Upper lobe of left lung (tissue), 6 donors: ENCODE measurements around the gene INTS13. TPM values are rescaled to one million over a fixed set of nuclear protein-coding genes. Genes with fewer than 3 reads are reported as not detected.

Source experiments
- ATAC-seq, 2 donors: fragments of 200-7000 bp; cut with Tn5 transposase; one replicate each; pipeline ENCODE4 v1.9.1; 2022; ENCODE audit warnings: mild to moderate bottlenecking in 2 of 2, moderate library complexity in 2 of 2; ENCODE audit not compliant: low FRiP score in 2 of 2
- DNase-seq, 2 donors: peaks; one replicate each; pipeline ENCODE4 v3.0.0-alpha.2; 2019 to 2020
- H3K27ac ChIP-seq, 4 donors: fragments of 200-600 bp; sonication (generic); one replicate each; pipeline ENCODE4 v1.5.1; 2016 to 2019
- H3K27me3 ChIP-seq, 4 donors: fragments of 200-600 bp; sonication (generic); one replicate each; pipeline ENCODE4 v1.5.1; 2017 to 2019
- H3K36me3 ChIP-seq, 4 donors: fragments of 200-600 bp; sonication (generic); one replicate each; pipeline ENCODE4 v1.5.1; 2016 to 2019
- H3K4me1 ChIP-seq, 4 donors: fragments of 200-600 bp; sonication (generic); one replicate each; pipeline ENCODE4 v1.5.1; 2018 to 2019
- H3K4me3 ChIP-seq, 4 donors: fragments of 200-600 bp; sonication (generic); one replicate each; pipeline ENCODE4 v1.5.1; 2017 to 2019; ENCODE audit warnings: mild to moderate bottlenecking in 2 of 4, moderate library complexity in 1 of 4
- H3K9me3 ChIP-seq, 4 donors: fragments of 200-600 bp; sonication (generic); one replicate each; pipeline ENCODE4 v1.5.1; 2018 to 2019
- CTCF ChIP-seq, 6 experiments: fragments of 450-650 bp in 4 of 6; fragments of 200-600 bp in 2 of 6; sonication (generic) in 2 of 6; IDR thresholded peaks; one replicate each; pipeline ENCODE4 v1.5.1; 2016 to 2019; ENCODE audit warnings: antibody characterized with exemption in 6 of 6
- EP300 ChIP-seq, 4 donors: sonication (generic); formaldehyde crosslinking; IDR thresholded peaks; one replicate each; pipeline ENCODE4 v1.5.1; 2017; ENCODE audit warnings: antibody characterized with exemption in 4 of 4, control low read depth in 2 of 4
- POLR2A ChIP-seq, 4 donors: fragments of 450-650 bp; IDR thresholded peaks; one replicate each; pipeline ENCODE4 v1.5.1; 2016 to 2017; ENCODE audit warnings: antibody characterized with exemption in 4 of 4, mild to moderate bottlenecking in 2 of 4
- POLR2AphosphoS5 ChIP-seq, 2 donors: sonication (generic); formaldehyde crosslinking; IDR thresholded peaks; one replicate each; pipeline ENCODE4 v1.5.1; 2017; ENCODE audit warnings: antibody characterized with exemption in 2 of 2
- WGBS, 2 donors: methylation state at CpG; one replicate each; pipeline ENCODE4 v1.1.5; 2017 to 2018; 5-methylcytosine and 5-hydroxymethylcytosine counted together
- total RNA-seq, 6 donors: library from RNA; depleted of rRNA in 4 of 6; stranded (reverse); fragments of >200 nt in 4 of 6; gene quantifications; one replicate each; pipeline versions ENCODE4 v1.1.0 to v1.2.1, GENCODE V29; 2016 to 2021
- donor health status: DM: no; HTN: no; CAD: no; lungs with moderate emphysema.
- donor health status: DM: no; HTN: yes; CAD: no; lungs with severe emphysema.

Gene INTS13
- total RNA-seq, 6 donors from 2014 or later: 7.2 to 16.8 (median 11.5) TPM

- Histone ChIP-seq H3K9me3 (no peaks in the 10 kb centered on the region), H3K4me3 (no peak overlapping the region), H3K36me3 (peaks cover 0 to 57% (median 16%) of the 10 kb centered on the region in 4 donors), H3K27ac (no peak overlapping the region), H3K27me3 (no peaks in the 10 kb centered on the region), H3K4me1 (no peaks in the 10 kb centered on the region)
- DNase-seq: no peak
- TF ChIP-seq POLR2AphosphoS5 (IDR thresholded peaks at IDR 0.05) (no peak), EP300 (IDR thresholded peaks at IDR 0.05) (no peak), POLR2A (IDR thresholded peaks at IDR 0.05) (no peak), CTCF (IDR thresholded peaks at IDR 0.05) (no peak)
- 60 to 77% methylated on average over 2 of the region's 2 CpGs for WGBS, 2 donors
- peak in 1 of 2 donors; percentile 40 for ATAC-seq
These were observed 38.9 kb upstream of the INTS13 start for GRCh38 chr12:26976687-26977086.

GRCh38 chr12:26971963-26972362 lies 34.2 kb upstream of the INTS13 start:
- ATAC-seq: no peak
- no peak for TF ChIP-seq POLR2A (IDR thresholded peaks at IDR 0.05)
- TF ChIP-seq CTCF (IDR thresholded peaks at IDR 0.05): no peak
- TF ChIP-seq POLR2AphosphoS5 (IDR thresholded peaks at IDR 0.05): no peak
- TF ChIP-seq EP300 (IDR thresholded peaks at IDR 0.05): no peak
- Histone ChIP-seq H3K27ac (no peak overlapping the region), H3K4me3 (no peak overlapping the region), H3K9me3 (no peaks in the 10 kb centered on the region), H3K27me3 (no peaks in the 10 kb centered on the region), H3K4me1 (no peaks in the 10 kb centered on the region), H3K36me3 (peaks cover under 1 to 47% (median 18%) of the 10 kb centered on the region in 4 donors)
- no peak for DNase-seq
- 58 to 71% methylated on average over 2 of the region's 2 CpGs for WGBS, 2 donors

GRCh38 chr12:26970136-26970535 lies 32.4 kb upstream of the INTS13 start:
- no peak for TF ChIP-seq EP300 (IDR thresholded peaks at IDR 0.05)
- TF ChIP-seq POLR2A (IDR thresholded peaks at IDR 0.05): no peak
- no peak for TF ChIP-seq CTCF (IDR thresholded peaks at IDR 0.05)
- TF ChIP-seq POLR2AphosphoS5 (IDR thresholded peaks at IDR 0.05): no peak
- Histone ChIP-seq H3K36me3 (peaks cover 2 to 42% (median 18%) of the 10 kb centered on the region in 4 donors), H3K4me1 (no peaks in the 10 kb centered on the region), H3K4me3 (no peak overlapping the region), H3K9me3 (no peaks in the 10 kb centered on the region), H3K27me3 (no peaks in the 10 kb centered on the region), H3K27ac (no peak overlapping the region)
- WGBS, 2 donors: 92 to 100% methylated on average over 2 of the region's 2 CpGs
- no peak for DNase-seq
- no peak for ATAC-seq

GRCh38 chr12:26966842-26967241 lies 29.1 kb upstream of the INTS13 start:
- no peaks in the 10 kb centered on the region for H3K27me3 ChIP-seq
- 79 to 88% methylated on average over 3 of the region's 3 CpGs for WGBS, 2 donors
- no peaks in the 10 kb centered on the region for H3K4me1 ChIP-seq
- peaks cover 2 to 47% (median 16%) of the 10 kb centered on the region in 4 donors for H3K36me3 ChIP-seq
- ATAC-seq (no peak), DNase-seq (no peak)
- no peak overlapping the region for H3K4me3 ChIP-seq
- TF ChIP-seq POLR2AphosphoS5 (IDR thresholded peaks at IDR 0.05): no peak
- TF ChIP-seq CTCF (IDR thresholded peaks at IDR 0.05): no peak
- TF ChIP-seq POLR2A (IDR thresholded peaks at IDR 0.05): no peak
- no peaks in the 10 kb centered on the region for H3K9me3 ChIP-seq
- no peak overlapping the region for H3K27ac ChIP-seq

GRCh38 chr12:26963413-26963812 lies 25.6 kb upstream of the INTS13 start:
- no peaks in the 10 kb centered on the region for H3K4me1 ChIP-seq
- H3K27ac ChIP-seq: no peak overlapping the region
- H3K36me3 ChIP-seq: peaks cover 0 to 66% (median 16%) of the 10 kb centered on the region in 4 donors
- TF ChIP-seq POLR2AphosphoS5 (IDR thresholded peaks at IDR 0.05) (no peak), CTCF (IDR thresholded peaks at IDR 0.05) (no peak), EP300 (IDR thresholded peaks at IDR 0.05) (no peak), POLR2A (IDR thresholded peaks at IDR 0.05) (no peak)
- DNase-seq: no peak
- H3K27me3 ChIP-seq: no peaks in the 10 kb centered on the region
- ATAC-seq: no peak
- 92 to 100% methylated on average over 1 of the region's 1 CpG for WGBS, 2 donors
- H3K9me3 ChIP-seq: no peaks in the 10 kb centered on the region
- H3K4me3 ChIP-seq: no peak overlapping the region
